RWPE1 (cell line): ENCODE data around the gene POLR3E.

Source experiments
- CTCF ChIA-PET: fragments of 350-600 bp; sonication (Branson Sonifier 250); formaldehyde crosslinking; extraction: SDS; loops from one replicate; lab custom pipeline; 2021; lab: Yijun Ruan, JAX
- POLR2A ChIA-PET: fragments of 400-600 bp; formaldehyde crosslinking; extraction: SDS; loops from one replicate; lab custom pipeline; 2020; ENCODE audit warnings: antibody characterized with exemption; ENCODE audit not compliant: low non-redundant PET; lab: Yijun Ruan, JAX
- DNase-seq: peaks from one replicate; pipeline ENCODE4 v3.0.0; 2012; ENCODE audit warnings: low spot score
- H3K27ac ChIP-seq: fragments of 450-650 bp; 2 replicates; pipeline ENCODE4 v1.5.1; 2017
- TF ChIP-seq, protein P1 (sequence below): fragments of 450-650 bp; conservative IDR thresholded peaks from 2 replicates; pipeline ENCODE4 v1.5.1; 2017; ENCODE audit warnings: low read depth, mild to moderate bottlenecking

Gene POLR3E

DNA sequence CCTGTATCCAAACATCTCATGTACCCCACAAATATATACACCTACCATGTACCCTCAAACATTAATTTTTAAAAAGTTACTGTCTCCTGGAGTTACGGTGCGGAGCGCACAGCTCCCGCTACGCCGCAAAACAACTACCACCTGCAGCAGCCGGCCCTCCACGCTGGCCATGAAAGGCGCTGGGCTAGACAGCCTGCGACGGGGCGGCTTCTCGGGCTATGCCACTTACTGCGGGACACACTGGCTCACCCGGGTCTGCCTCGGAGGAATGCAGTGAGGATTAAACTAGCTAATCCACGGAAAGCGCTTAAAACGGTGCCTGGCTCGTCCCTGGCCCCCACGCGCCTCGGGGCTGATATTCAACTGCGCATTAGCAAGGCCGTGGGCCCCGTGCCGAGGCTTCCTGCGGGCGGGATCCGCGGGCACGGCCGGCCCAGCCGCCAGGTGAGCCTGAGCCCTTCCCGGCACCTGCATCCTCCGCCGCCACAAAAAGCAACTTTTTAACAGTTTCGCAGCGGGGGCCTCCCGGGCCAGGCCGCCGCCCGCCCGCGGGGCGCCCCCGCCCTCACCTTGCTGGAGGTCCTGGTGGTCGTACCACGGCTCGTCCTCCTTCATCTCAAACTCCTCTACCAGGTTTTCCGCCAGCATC, 76.6 kb downstream of the POLR3E start:
- peak overlapping the region; percentile 76 for H3K27ac ChIP-seq
- CTCF ChIA-PET = interaction anchor here (0.5 kb wide), 1 partner anchor 1185 kb away, joined by 3 read pairs; no protein-coding TSS in a partner anchor
- TF ChIP-seq, protein P1, sequence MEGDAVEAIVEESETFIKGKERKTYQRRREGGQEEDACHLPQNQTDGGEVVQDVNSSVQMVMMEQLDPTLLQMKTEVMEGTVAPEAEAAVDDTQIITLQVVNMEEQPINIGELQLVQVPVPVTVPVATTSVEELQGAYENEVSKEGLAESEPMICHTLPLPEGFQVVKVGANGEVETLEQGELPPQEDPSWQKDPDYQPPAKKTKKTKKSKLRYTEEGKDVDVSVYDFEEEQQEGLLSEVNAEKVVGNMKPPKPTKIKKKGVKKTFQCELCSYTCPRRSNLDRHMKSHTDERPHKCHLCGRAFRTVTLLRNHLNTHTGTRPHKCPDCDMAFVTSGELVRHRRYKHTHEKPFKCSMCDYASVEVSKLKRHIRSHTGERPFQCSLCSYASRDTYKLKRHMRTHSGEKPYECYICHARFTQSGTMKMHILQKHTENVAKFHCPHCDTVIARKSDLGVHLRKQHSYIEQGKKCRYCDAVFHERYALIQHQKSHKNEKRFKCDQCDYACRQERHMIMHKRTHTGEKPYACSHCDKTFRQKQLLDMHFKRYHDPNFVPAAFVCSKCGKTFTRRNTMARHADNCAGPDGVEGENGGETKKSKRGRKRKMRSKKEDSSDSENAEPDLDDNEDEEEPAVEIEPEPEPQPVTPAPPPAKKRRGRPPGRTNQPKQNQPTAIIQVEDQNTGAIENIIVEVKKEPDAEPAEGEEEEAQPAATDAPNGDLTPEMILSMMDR = no peak
- POLR2A ChIA-PET = no interaction called here
- no peak for DNase-seq

DNA sequence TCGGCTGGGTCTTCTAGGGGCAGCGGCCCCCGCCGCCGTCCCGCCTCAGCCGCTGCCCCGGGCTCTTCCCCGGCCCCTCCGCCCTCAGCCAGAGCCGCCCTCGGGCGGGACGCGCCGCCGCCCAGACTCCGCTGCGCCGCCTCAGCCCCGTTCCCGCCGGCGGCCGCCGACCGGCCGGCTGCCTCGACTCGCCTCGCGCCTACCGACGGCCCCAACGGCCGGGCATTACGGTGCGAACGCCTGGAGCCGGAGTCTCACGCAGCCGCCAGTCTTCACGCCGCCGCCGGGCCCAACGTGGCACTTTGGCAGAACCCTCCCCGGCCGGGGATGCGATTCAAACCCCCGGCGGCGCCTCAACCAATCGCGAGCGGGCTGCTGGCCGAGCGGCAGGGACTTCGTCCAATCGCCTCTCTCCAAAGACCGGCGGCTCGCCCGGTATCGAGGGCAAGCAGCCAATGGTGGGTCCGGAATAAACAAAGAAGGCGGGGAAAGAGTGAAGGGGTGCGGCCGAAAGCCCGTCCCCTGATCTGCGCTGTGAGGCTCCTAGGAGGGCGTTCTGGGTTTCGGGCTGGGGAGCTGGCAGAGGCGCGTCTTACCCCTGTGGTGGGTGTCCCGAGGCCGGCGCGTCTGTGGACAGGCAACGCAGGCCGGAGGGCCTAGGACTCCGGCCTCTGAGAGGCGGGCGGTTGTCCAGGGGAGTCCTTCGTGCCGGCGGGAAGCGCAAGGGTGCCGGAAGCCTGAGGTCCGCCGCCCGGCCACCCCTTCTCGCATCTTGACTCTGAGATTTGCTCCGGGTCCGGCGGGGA, 77.3 kb downstream of the POLR3E start, which contains the start of gene CDR2:
Gene CDR2, minus strand, starts transcription at position 309 of the 806 bp plus-strand sequence. CDS start 310 bp downstream, outside the sequence.
- ChIA-PET CTCF (no interaction called here), POLR2A (no interaction called here)
- H3K27ac ChIP-seq = peak within 1 kb of the TSS; percentile 76
- TF ChIP-seq, protein P1 = no peak
- DNase-seq = peak; percentile 99

GRCh38 chr16:22375117-22375962, 78.1 kb downstream of the POLR3E start:
- peak overlapping the region; percentile 76 for H3K27ac ChIP-seq
- CTCF ChIA-PET = interaction anchor here (0.6 kb wide), 1 partner anchor 1600 kb away, joined by 3 read pairs; no protein-coding TSS in a partner anchor
- POLR2A ChIA-PET = no interaction called here
- no peak for DNase-seq
- TF ChIP-seq, protein P1 = no peak

- TF ChIP-seq, protein P1 = no peak
- no peak for DNase-seq
- POLR2A ChIA-PET = no interaction called here
- CTCF ChIA-PET = interaction anchor here (0.6 kb wide), 1 partner anchor 1601 kb away, joined by 3 read pairs; no protein-coding TSS in a partner anchor
- no peak overlapping the region for H3K27ac ChIP-seq
Measured at GRCh38 chr16:22375963-22376640, 78.9 kb downstream of the POLR3E start.

- ChIA-PET POLR2A (no interaction called here), CTCF (no interaction called here)
- TF ChIP-seq, protein P1 = no peak
- DNase-seq = no peak
- no peak overlapping the region for H3K27ac ChIP-seq
Measured at GRCh38 chr16:22379656-22380055, 82.4 kb downstream of the POLR3E start.
